H9 (cell line): ENCODE results near the gene TBC1D9B. TPM values are rescaled to one million over a fixed set of nuclear protein-coding genes. Genes with fewer than 3 reads are reported as not detected.

Experiments used
- DNase-seq: peaks from one replicate; pipeline ENCODE4 v3.0.0-alpha.2; 2017
- H2AFZ ChIP-seq: one replicate; pipeline ENCODE4 v1.6.1; 2013; ENCODE audit warnings: mild to moderate bottlenecking, low read length, control low read depth, moderate library complexity
- H2AK5ac ChIP-seq: 2 replicates; pipeline ENCODE4 v1.6.1; 2013; ENCODE audit warnings: low read length, control low read depth, mixed read lengths; ENCODE audit not compliant: insufficient read length
- H2BK120ac ChIP-seq: one replicate; pipeline ENCODE4 v1.6.1; 2013; ENCODE audit warnings: low read depth, mild to moderate bottlenecking, low read length, control low read depth, inconsistent platforms; ENCODE audit not compliant: poor library complexity, severe bottlenecking
- H2BK12ac ChIP-seq: 2 replicates; pipeline ENCODE4 v1.6.1; 2013; ENCODE audit warnings: low read length, control low read depth, mixed read lengths, low read depth; ENCODE audit not compliant: insufficient read length
- H2BK15ac ChIP-seq: 2 replicates; pipeline ENCODE4 v1.6.1; 2013; ENCODE audit warnings: low read depth, low read length, control low read depth
- H2BK20ac ChIP-seq: one replicate; pipeline ENCODE4 v1.6.1; 2013; ENCODE audit warnings: low read depth, mild to moderate bottlenecking, low read length, control low read depth, inconsistent platforms; ENCODE audit not compliant: poor library complexity, severe bottlenecking
- H2BK5ac ChIP-seq: 2 replicates; pipeline ENCODE4 v1.6.1; 2013; ENCODE audit warnings: low read length, control low read depth, mixed read lengths; ENCODE audit not compliant: insufficient read length
- H3K14ac ChIP-seq: 2 replicates; pipeline ENCODE4 v1.6.1; 2013; ENCODE audit warnings: low read length, control low read depth; ENCODE audit not compliant: insufficient read depth
- H3K18ac ChIP-seq: 2 replicates; pipeline ENCODE4 v1.6.1; 2013; ENCODE audit warnings: low read depth, mild to moderate bottlenecking, mixed read lengths, low read length, control low read depth; ENCODE audit not compliant: insufficient read length
- H3K23ac ChIP-seq: 2 replicates; pipeline ENCODE4 v1.6.1; 2013; ENCODE audit warnings: low read length, control low read depth, mixed read lengths, low read depth; ENCODE audit not compliant: insufficient read length
- H3K23me2 ChIP-seq: 2 replicates; pipeline ENCODE4 v1.6.1; 2013; ENCODE audit warnings: low read depth, mild to moderate bottlenecking, mixed read lengths, low read length, control low read depth; ENCODE audit not compliant: insufficient read length, poor library complexity, severe bottlenecking
- H3K27ac ChIP-seq: 2 replicates; pipeline ENCODE4 v1.5.1; 2013; ENCODE audit warnings: low read length, control low read depth, mixed read lengths, low read depth; ENCODE audit not compliant: insufficient read length
- H3K27me3 ChIP-seq: 2 replicates; pipeline ENCODE4 v1.6.1; 2013; ENCODE audit warnings: low read length, control low read depth, inconsistent platforms; ENCODE audit not compliant: insufficient read depth
- H3K4ac ChIP-seq: 2 replicates; pipeline ENCODE4 v1.6.1; 2013; ENCODE audit warnings: low read depth, mild to moderate bottlenecking, control low read depth, inconsistent platforms, low read length, moderate library complexity
- H3K4me1 ChIP-seq: 2 replicates; pipeline ENCODE4 v1.6.1; 2013; ENCODE audit warnings: low read length, control low read depth, inconsistent platforms; ENCODE audit not compliant: insufficient read depth
- H3K4me2 ChIP-seq: 2 replicates; pipeline ENCODE4 v1.6.1; 2013; ENCODE audit warnings: low read length, control low read depth, mixed read lengths; ENCODE audit not compliant: insufficient read length, insufficient read depth
- H3K56ac ChIP-seq: 2 replicates; pipeline ENCODE4 v1.6.1; 2013; ENCODE audit warnings: low read depth, mild to moderate bottlenecking, mixed read lengths, low read length, control low read depth; ENCODE audit not compliant: insufficient read length
- H3K79me1 ChIP-seq: 2 replicates; pipeline ENCODE4 v1.6.1; 2013; ENCODE audit warnings: low read depth, mild to moderate bottlenecking, moderate library complexity, low read length, control low read depth, inconsistent platforms; ENCODE audit not compliant: insufficient read depth, poor library complexity, severe bottlenecking
- H3K79me2 ChIP-seq: 2 replicates; pipeline ENCODE4 v1.6.1; 2013; ENCODE audit warnings: low read length, control low read depth, inconsistent platforms; ENCODE audit not compliant: insufficient read depth
- H3K9ac ChIP-seq: 2 replicates; pipeline ENCODE4 v1.6.1; 2013; ENCODE audit warnings: low read length, control low read depth, mixed read lengths; ENCODE audit not compliant: insufficient read length; ENCODE audit errors: extremely low read depth
- H3K9me3 ChIP-seq: one replicate; pipeline ENCODE4 v1.6.1; 2013; ENCODE audit warnings: low read depth, low read length, inconsistent platforms; ENCODE audit not compliant: control insufficient read depth
- H3T11ph ChIP-seq: one replicate; pipeline ENCODE4 v1.6.1; 2013; ENCODE audit warnings: mild to moderate bottlenecking, low read length, control low read depth, inconsistent platforms
- H4K20me1 ChIP-seq: one replicate; pipeline ENCODE4 v1.6.1; 2013; ENCODE audit not compliant: control insufficient read depth, insufficient read length, insufficient read depth
- H4K5ac ChIP-seq: 2 replicates; pipeline ENCODE4 v1.6.1; 2013; ENCODE audit warnings: low read depth, mild to moderate bottlenecking, mixed read lengths, low read length, control low read depth; ENCODE audit not compliant: insufficient read length
- H4K8ac ChIP-seq: replicated peaks from 2 replicates; pipeline ENCODE4 v1.6.1; 2013; ENCODE audit warnings: low read length, control low read depth, mixed read lengths, low read depth; ENCODE audit not compliant: insufficient read length
- H4K91ac ChIP-seq: 2 replicates; pipeline ENCODE4 v1.6.1; 2013; ENCODE audit warnings: low read depth, mild to moderate bottlenecking, moderate library complexity, mixed read lengths, low read length, control low read depth; ENCODE audit not compliant: insufficient read length
- H3K27ac Mint-ChIP-seq, 3 experiments: 2 replicates in 2 of 3; 3 replicates in 1 of 3; pipeline ENCODE4 v1.8.0; 2020 to 2021; ENCODE audit warnings: mixed read lengths in 3 of 3, mild to moderate bottlenecking in 1 of 3, moderate library complexity in 1 of 3
- H3K27me3 Mint-ChIP-seq: 2 replicates; pipeline ENCODE4 v1.8.0; 2021; ENCODE audit warnings: low read depth, mild to moderate bottlenecking, moderate library complexity, mixed read lengths
- H3K36me3 Mint-ChIP-seq, 3 experiments: 2 replicates in 2 of 3; 3 replicates in 1 of 3; pipeline ENCODE4 v1.8.0; 2020 to 2021; ENCODE audit warnings: low read depth in 3 of 3, mixed read lengths in 3 of 3; ENCODE audit not compliant: insufficient read depth in 1 of 3
- H3K4me1 Mint-ChIP-seq, 2 experiments: 2 replicates each; pipeline ENCODE4 v1.8.0; 2020; ENCODE audit warnings: mixed read lengths in 2 of 2
- H3K4me3 Mint-ChIP-seq, 2 experiments: 2 replicates in 1 of 2; 3 replicates in 1 of 2; pipeline ENCODE4 v1.8.0; 2020 to 2021; ENCODE audit warnings: mild to moderate bottlenecking in 2 of 2, mixed read lengths in 2 of 2, moderate library complexity in 1 of 2
- H3K9me3 Mint-ChIP-seq, 2 experiments: 2 replicates in 1 of 2; 3 replicates in 1 of 2; pipeline ENCODE4 v1.8.0; 2020; ENCODE audit warnings: mild to moderate bottlenecking in 2 of 2, mixed read lengths in 2 of 2, moderate library complexity in 1 of 2
- WGBS: extraction: QIAGEN DNeasy Blood & Tissue Kit; methylation state at CpG from one replicate; pipeline ENCODE4 v1.1.7; 2013; ENCODE audit warnings: missing lambda C conversion rate, low lambda C conversion rate, mixed read lengths; ENCODE audit not compliant: insufficient read length; ENCODE audit errors: extremely low coverage; 5-methylcytosine and 5-hydroxymethylcytosine counted together
- total RNA-seq: library from RNA; stranded (reverse); gene quantifications from 2 replicates; pipeline ENCODE4 v1.2.1, GENCODE V29; 2021
- TF ChIP-seq, protein P1 (sequence below): fragments of 200-600 bp; sonication (generic); conservative IDR thresholded peaks from 3 replicates; pipeline ENCODE4 v1.8.0; 2021; ENCODE audit warnings: antibody characterized with exemption, mild to moderate bottlenecking

Gene TBC1D9B
- total RNA-seq, 1 experiment from 2014 or later = 62.1 TPM

DNA sequence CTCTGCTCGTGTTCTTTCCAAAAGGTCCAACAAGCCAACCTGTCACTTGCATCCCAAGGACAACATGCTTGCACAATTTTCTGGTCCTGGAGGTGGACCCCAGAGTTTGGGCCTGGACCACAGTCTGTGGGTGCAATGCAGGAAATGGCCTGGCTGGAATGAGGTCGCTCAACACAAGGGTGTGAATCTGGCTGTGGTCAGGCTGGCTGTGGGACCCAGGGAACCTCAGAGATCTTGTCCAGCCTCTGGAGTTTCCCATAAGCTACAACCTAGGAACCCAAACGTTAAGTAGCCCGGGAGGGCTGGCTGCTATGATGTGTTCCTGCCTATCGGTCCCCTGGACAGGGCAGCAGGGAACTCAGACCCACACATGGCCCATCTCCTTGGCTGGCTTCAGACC lies 15.4 kb downstream of the TBC1D9B start:
- Histone ChIP-seq H2BK15ac (no peak overlapping the region), H3K79me1 (no peaks in the 10 kb centered on the region), H3K18ac (no peak overlapping the region), H2BK120ac (no peak overlapping the region), H4K91ac (no peak overlapping the region), H3T11ph (no peak overlapping the region), H2AFZ (no peak overlapping the region), H3K79me2 (no peaks in the 10 kb centered on the region), H4K20me1 (no peaks in the 10 kb centered on the region), H3K9ac (no peak overlapping the region), H3K27me3 (no peaks in the 10 kb centered on the region), H3K23ac (no peak overlapping the region), H3K56ac (no peak overlapping the region), H4K5ac (no peak overlapping the region), H2AK5ac (no peak overlapping the region), H2BK12ac (no peak overlapping the region), H3K23me2 (no peaks in the 10 kb centered on the region), H4K8ac (no peak overlapping the region), H3K27ac (no peak overlapping the region), H3K14ac (no peak overlapping the region), H2BK20ac (no peak overlapping the region), H3K9me3 (no peaks in the 10 kb centered on the region), H3K4me2 (no peak overlapping the region), H2BK5ac (no peak overlapping the region), H3K4ac (no peak overlapping the region), H3K4me1 (no peaks in the 10 kb centered on the region; the same call in 1 of the 2 replicates)
- no CpG with 5 or more reads among the region's 5 CpGs for WGBS
- peaks cover 9 to 12% of the 10 kb centered on the region in 2 experiments for H3K4me1 Mint-ChIP-seq
- H3K4me3 Mint-ChIP-seq = no peak overlapping the region
- H3K9me3 Mint-ChIP-seq = no peaks in the 10 kb centered on the region
- peaks cover 15 to 58% (median 45%) of the 10 kb centered on the region in 3 experiments; a peak in 6 of 7 replicates for H3K36me3 Mint-ChIP-seq
- no peak overlapping the region; a peak in 1 of 7 replicates for H3K27ac Mint-ChIP-seq
- no peaks in the 10 kb centered on the region for H3K27me3 Mint-ChIP-seq
- TF ChIP-seq, protein P1, sequence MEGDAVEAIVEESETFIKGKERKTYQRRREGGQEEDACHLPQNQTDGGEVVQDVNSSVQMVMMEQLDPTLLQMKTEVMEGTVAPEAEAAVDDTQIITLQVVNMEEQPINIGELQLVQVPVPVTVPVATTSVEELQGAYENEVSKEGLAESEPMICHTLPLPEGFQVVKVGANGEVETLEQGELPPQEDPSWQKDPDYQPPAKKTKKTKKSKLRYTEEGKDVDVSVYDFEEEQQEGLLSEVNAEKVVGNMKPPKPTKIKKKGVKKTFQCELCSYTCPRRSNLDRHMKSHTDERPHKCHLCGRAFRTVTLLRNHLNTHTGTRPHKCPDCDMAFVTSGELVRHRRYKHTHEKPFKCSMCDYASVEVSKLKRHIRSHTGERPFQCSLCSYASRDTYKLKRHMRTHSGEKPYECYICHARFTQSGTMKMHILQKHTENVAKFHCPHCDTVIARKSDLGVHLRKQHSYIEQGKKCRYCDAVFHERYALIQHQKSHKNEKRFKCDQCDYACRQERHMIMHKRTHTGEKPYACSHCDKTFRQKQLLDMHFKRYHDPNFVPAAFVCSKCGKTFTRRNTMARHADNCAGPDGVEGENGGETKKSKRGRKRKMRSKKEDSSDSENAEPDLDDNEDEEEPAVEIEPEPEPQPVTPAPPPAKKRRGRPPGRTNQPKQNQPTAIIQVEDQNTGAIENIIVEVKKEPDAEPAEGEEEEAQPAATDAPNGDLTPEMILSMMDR = no peak
- no peak for DNase-seq
